HL-60 (cell line): ENCODE data around the gene ZNF689.

Experiments used
- DNase-seq, 2 experiments: peaks; one replicate each; pipeline ENCODE4 v3.0.0-alpha.2; 2010 to 2020; ENCODE audit warnings: low read depth in 1 of 2, low spot score in 1 of 2
- H3K27ac ChIP-seq: fragments of 250-450 bp; sonication (Bioruptor Pico); replicated peaks from 2 replicates; pipeline ENCODE4 v1.5.1; 2020; ENCODE audit warnings: mild to moderate bottlenecking, moderate library complexity
- H3K27me3 ChIP-seq: fragments of 250-450 bp; sonication (Bioruptor Pico); 2 replicates; pipeline ENCODE4 v1.5.1; 2021; ENCODE audit warnings: mild to moderate bottlenecking, moderate library complexity; ENCODE audit not compliant: insufficient read depth, poor library complexity, severe bottlenecking
- H3K4me3 ChIP-seq: replicated peaks from 2 replicates; pipeline ENCODE4 v1.5.1; 2011; ENCODE audit warnings: mild to moderate bottlenecking, control low read depth, low read length; ENCODE audit not compliant: insufficient read depth
- GABPA ChIP-seq: IDR thresholded peaks from 2 replicates; pipeline ENCODE4 v1.6.1; 2012; ENCODE audit warnings: low read depth
- POLR2AphosphoS5 ChIP-seq: IDR thresholded peaks from 2 replicates; pipeline ENCODE4 v1.6.1; 2012; ENCODE audit warnings: low read depth
- SPI1 ChIP-seq: IDR thresholded peaks from 2 replicates; pipeline ENCODE4 v1.6.1; 2012; ENCODE audit warnings: low read depth, mild to moderate bottlenecking, borderline replicate concordance
- TF ChIP-seq, protein P1 (sequence below): IDR thresholded peaks from one replicate; pipeline ENCODE4 v1.5.1; 2011; ENCODE audit warnings: low read length, control low read depth, inconsistent platforms; ENCODE audit not compliant: insufficient read depth
- TF ChIP-seq, protein P2 (sequence below): IDR thresholded peaks from 2 replicates; pipeline ENCODE4 v1.6.1; 2012; ENCODE audit warnings: low read depth; ENCODE audit not compliant: insufficient replicate concordance

Gene ZNF689

DNA sequence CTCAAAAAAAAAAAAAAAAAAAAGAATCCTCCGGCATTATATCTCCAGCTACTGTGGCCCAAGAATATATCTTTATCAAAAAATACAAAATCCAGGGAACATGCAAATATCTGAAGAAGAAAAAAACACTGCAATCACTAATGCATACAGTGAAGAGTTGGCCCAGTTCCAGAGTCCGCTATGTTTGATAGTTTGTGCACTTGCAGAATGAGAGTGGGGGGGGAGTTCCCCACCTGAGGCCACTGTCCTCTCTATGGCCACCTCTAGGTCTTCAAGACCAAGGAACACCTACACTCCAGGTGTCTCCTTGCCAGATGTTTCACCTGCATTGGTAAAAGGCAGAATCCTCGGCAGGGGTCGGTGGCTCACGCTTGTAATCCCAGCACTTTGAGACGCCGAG, 28.7 kb downstream of the ZNF689 start:
- no peak for DNase-seq
- H3K27ac ChIP-seq: no peak overlapping the region
- H3K4me3 ChIP-seq: no peak overlapping the region
- TF ChIP-seq, protein P1, sequence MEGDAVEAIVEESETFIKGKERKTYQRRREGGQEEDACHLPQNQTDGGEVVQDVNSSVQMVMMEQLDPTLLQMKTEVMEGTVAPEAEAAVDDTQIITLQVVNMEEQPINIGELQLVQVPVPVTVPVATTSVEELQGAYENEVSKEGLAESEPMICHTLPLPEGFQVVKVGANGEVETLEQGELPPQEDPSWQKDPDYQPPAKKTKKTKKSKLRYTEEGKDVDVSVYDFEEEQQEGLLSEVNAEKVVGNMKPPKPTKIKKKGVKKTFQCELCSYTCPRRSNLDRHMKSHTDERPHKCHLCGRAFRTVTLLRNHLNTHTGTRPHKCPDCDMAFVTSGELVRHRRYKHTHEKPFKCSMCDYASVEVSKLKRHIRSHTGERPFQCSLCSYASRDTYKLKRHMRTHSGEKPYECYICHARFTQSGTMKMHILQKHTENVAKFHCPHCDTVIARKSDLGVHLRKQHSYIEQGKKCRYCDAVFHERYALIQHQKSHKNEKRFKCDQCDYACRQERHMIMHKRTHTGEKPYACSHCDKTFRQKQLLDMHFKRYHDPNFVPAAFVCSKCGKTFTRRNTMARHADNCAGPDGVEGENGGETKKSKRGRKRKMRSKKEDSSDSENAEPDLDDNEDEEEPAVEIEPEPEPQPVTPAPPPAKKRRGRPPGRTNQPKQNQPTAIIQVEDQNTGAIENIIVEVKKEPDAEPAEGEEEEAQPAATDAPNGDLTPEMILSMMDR: no peak
- TF ChIP-seq, protein P2, sequence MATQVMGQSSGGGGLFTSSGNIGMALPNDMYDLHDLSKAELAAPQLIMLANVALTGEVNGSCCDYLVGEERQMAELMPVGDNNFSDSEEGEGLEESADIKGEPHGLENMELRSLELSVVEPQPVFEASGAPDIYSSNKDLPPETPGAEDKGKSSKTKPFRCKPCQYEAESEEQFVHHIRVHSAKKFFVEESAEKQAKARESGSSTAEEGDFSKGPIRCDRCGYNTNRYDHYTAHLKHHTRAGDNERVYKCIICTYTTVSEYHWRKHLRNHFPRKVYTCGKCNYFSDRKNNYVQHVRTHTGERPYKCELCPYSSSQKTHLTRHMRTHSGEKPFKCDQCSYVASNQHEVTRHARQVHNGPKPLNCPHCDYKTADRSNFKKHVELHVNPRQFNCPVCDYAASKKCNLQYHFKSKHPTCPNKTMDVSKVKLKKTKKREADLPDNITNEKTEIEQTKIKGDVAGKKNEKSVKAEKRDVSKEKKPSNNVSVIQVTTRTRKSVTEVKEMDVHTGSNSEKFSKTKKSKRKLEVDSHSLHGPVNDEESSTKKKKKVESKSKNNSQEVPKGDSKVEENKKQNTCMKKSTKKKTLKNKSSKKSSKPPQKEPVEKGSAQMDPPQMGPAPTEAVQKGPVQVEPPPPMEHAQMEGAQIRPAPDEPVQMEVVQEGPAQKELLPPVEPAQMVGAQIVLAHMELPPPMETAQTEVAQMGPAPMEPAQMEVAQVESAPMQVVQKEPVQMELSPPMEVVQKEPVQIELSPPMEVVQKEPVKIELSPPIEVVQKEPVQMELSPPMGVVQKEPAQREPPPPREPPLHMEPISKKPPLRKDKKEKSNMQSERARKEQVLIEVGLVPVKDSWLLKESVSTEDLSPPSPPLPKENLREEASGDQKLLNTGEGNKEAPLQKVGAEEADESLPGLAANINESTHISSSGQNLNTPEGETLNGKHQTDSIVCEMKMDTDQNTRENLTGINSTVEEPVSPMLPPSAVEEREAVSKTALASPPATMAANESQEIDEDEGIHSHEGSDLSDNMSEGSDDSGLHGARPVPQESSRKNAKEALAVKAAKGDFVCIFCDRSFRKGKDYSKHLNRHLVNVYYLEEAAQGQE: no peak
- TF ChIP-seq SPI1: no peak
- TF ChIP-seq POLR2AphosphoS5: no peak
- no peak for TF ChIP-seq GABPA
- H3K27me3 ChIP-seq: no peaks in the 10 kb centered on the region

DNA sequence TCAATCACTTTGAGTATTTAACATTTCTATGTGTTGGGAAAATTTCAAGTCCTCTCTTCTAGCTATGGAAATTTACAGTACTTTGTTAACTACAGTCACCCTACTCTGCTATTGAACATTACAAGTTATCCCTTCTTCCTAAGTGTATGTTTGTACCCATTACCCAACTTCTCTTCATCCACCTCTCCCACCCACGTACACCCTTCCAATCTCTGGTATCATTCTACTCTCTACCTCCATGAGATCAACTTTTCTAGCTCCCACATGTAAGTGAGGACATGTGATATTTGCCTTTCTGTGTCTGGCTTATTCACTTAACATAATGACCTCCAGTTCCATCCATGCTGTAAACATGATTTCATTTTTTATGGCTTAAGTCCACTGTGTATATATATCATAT, 35.5 kb downstream of the ZNF689 start:
- TF ChIP-seq, protein P1: no peak
- TF ChIP-seq SPI1 (no peak), GABPA (no peak), POLR2AphosphoS5 (no peak)
- TF ChIP-seq, protein P2: no peak
- Histone ChIP-seq H3K27ac (no peak overlapping the region), H3K27me3 (no peaks in the 10 kb centered on the region), H3K4me3 (no peak overlapping the region)
- no peak for DNase-seq

DNA sequence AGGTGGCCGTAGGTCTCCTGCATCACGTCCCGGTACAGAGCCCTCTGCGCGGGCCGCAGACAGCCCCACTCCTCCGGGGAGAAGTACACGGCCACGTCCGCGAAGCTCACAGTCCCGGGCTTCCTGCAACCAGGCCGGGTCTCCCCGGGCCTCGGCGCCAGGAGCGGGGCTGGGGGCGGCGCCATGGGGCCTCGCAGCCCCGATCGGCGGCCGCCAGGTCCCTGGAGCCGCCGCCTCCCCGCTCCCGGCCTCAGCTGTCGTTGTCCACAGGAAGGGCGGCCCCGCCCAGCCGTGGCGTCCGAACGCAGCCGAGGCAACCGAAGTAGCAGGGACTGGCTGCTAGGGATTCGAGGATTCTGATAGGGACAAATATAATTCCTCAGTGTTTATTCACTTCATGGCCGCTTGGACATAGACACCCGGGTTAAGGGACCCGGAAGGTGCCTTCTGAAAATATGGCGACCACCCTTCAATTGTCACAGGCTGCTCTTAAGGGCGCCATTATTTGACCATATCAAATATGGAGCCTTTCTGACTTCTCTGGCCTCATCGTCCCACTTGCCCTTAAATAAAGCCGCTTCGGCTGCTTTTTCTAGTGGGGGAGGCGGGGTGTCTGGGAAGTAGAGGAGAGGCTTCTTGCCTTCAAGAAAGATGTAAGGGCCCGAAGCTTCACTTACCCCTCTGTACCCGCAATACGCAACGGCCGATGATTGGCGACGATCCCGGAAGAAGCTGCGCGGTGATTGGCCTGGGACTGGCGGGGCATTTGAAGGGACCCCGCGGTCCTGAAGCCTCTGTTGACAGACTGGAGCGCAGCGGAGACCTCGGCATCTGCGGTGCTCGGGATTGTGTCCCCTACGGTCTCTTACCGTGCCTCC, 38.5 kb downstream of the ZNF689 start, which contains the start of gene ZNF688:
Gene ZNF688 (minus strand): TSS at position 270 of the 878 bp plus-strand sequence. CDS start 85 bp downstream, at position 185.
- Histone ChIP-seq H3K27ac (peak within 1 kb of the TSS; percentile 88), H3K27me3 (no peaks in the 10 kb centered on the region), H3K4me3 (peak within 1 kb of the TSS; percentile 92)
- no peak for TF ChIP-seq GABPA
- peak; percentile 49; the same call in 1 of the 2 replicates for TF ChIP-seq POLR2AphosphoS5
- TF ChIP-seq SPI1: no peak
- TF ChIP-seq, protein P2: peak; percentile 8
- TF ChIP-seq, protein P1: no peak
- DNase-seq: peak; percentile 93 to 99
